ENCODE data around the gene CFDP1.
"Not testable (repeated sequence)": the region's sequence is repeated elsewhere in the genome, so short reads cannot be mapped to it uniquely, and the experiment has no call there.

Gene CFDP1

GRCh38 chr16:75472908-75473877, 39.9 kb upstream of the CFDP1 start:
- Histone ChIP-seq H3K4me3 (ENCODE audit: low read depth in 1 of 2, low read length in 2 of 2) (no peak overlapping the region), H3K4me1 (ENCODE audit: control insufficient read depth in 1 of 2, insufficient read depth in 2 of 2, low read length in 2 of 2) (peaks cover 6% of the 10 kb centered on the region in 2 donors), H3K9ac (ENCODE audit: low read depth in 1 of 2, low read length in 2 of 2) (no peak overlapping the region), H3K9me3 (ENCODE audit: control insufficient read depth in 1 of 2, low read length in 2 of 2) (no peaks in the 10 kb centered on the region), H3K27ac (ENCODE audit: low read depth, low read length) (no peak overlapping the region), H3K27me3 (ENCODE audit: control insufficient read depth in 1 of 2, insufficient read depth in 2 of 2, low read length in 2 of 2) (no peaks in the 10 kb centered on the region), H3K36me3 (ENCODE audit: control insufficient read depth in 1 of 2, insufficient read depth in 2 of 2, low read length in 2 of 2) (no peaks in the 10 kb centered on the region)

- Histone ChIP-seq H3K9ac (ENCODE audit: low read depth in 1 of 2, low read length in 2 of 2) (no peak overlapping the region), H3K4me1 (ENCODE audit: control insufficient read depth in 1 of 2, insufficient read depth in 2 of 2, low read length in 2 of 2) (no peaks in the 10 kb centered on the region), H3K4me3 (ENCODE audit: low read depth in 1 of 2, low read length in 2 of 2) (no peak overlapping the region), H3K36me3 (ENCODE audit: control insufficient read depth in 1 of 2, insufficient read depth in 2 of 2, low read length in 2 of 2) (no peaks in the 10 kb centered on the region), H3K9me3 (ENCODE audit: control insufficient read depth in 1 of 2, low read length in 2 of 2) (no peaks in the 10 kb centered on the region), H3K27me3 (ENCODE audit: control insufficient read depth in 1 of 2, insufficient read depth in 2 of 2, low read length in 2 of 2) (no peaks in the 10 kb centered on the region), H3K27ac (ENCODE audit: low read depth, low read length) (no peak overlapping the region)
Measured at GRCh38 chr16:75471723-75472633, 38.7 kb upstream of the CFDP1 start.

- H3K9ac ChIP-seq (ENCODE audit: low read depth in 1 of 2, low read length in 2 of 2) = no peak overlapping the region
- H3K36me3 ChIP-seq (ENCODE audit: control insufficient read depth in 1 of 2, insufficient read depth in 2 of 2, low read length in 2 of 2) = no peaks in the 10 kb centered on the region
- H3K27me3 ChIP-seq (ENCODE audit: control insufficient read depth in 1 of 2, insufficient read depth in 2 of 2, low read length in 2 of 2) = no peaks in the 10 kb centered on the region
- H3K4me3 ChIP-seq (ENCODE audit: low read depth in 1 of 2, low read length in 2 of 2) = no peak overlapping the region
- no peaks in the 10 kb centered on the region for H3K9me3 ChIP-seq (ENCODE audit: control insufficient read depth in 1 of 2, low read length in 2 of 2)
- H3K27ac ChIP-seq (ENCODE audit: low read depth, low read length) = no peak overlapping the region
- H3K4me1 ChIP-seq (ENCODE audit: control insufficient read depth in 1 of 2, insufficient read depth in 2 of 2, low read length in 2 of 2) = peaks cover 8 to 13% of the 10 kb centered on the region in 2 donors
Measured at GRCh38 chr16:75466760-75467159, 33.5 kb upstream of the CFDP1 start.

GRCh38 chr16:75464122-75464918, 31.0 kb upstream of the CFDP1 start, which contains the start of gene TMEM170A:
TSS of gene TMEM170A (minus strand) at chr16:75464689. CDS start at chr16:75464600, 89 bp downstream.
- Histone ChIP-seq H3K4me1 (ENCODE audit: control insufficient read depth in 1 of 2, insufficient read depth in 2 of 2, low read length in 2 of 2) (peaks cover 29 to 35% of the 10 kb centered on the region in 2 donors), H3K36me3 (ENCODE audit: control insufficient read depth in 1 of 2, insufficient read depth in 2 of 2, low read length in 2 of 2) (no peaks in the 10 kb centered on the region), H3K27ac (ENCODE audit: low read depth, low read length) (peak within 1 kb of the TSS; percentile 99), H3K4me3 (ENCODE audit: low read depth in 1 of 2, low read length in 2 of 2) (peak within 1 kb of the TSS; percentile 83 to 85), H3K27me3 (ENCODE audit: control insufficient read depth in 1 of 2, insufficient read depth in 2 of 2, low read length in 2 of 2) (no peaks in the 10 kb centered on the region), H3K9ac (ENCODE audit: low read depth in 1 of 2, low read length in 2 of 2) (peak within 1 kb of the TSS; percentile 66 to 84), H3K9me3 (ENCODE audit: control insufficient read depth in 1 of 2, low read length in 2 of 2) (no peaks in the 10 kb centered on the region)

GRCh38 chr16:75463389-75464121, 30.3 kb upstream of the CFDP1 start:
- not testable (repeated sequence) for H3K9me3 ChIP-seq (ENCODE audit: control insufficient read depth in 1 of 2, low read length in 2 of 2); H3K36me3 ChIP-seq (ENCODE audit: control insufficient read depth in 1 of 2, insufficient read depth in 2 of 2, low read length in 2 of 2); H3K27me3 ChIP-seq (ENCODE audit: control insufficient read depth in 1 of 2, insufficient read depth in 2 of 2, low read length in 2 of 2)
- Histone ChIP-seq H3K4me3 (ENCODE audit: low read depth in 1 of 2, low read length in 2 of 2) (peak overlapping the region; percentile 83 to 85), H3K27ac (ENCODE audit: low read depth, low read length) (peak overlapping the region; percentile 99), H3K4me1 (ENCODE audit: control insufficient read depth in 1 of 2, insufficient read depth in 2 of 2, low read length in 2 of 2) (peaks cover 33 to 41% of the 10 kb centered on the region in 2 donors), H3K9ac (ENCODE audit: low read depth in 1 of 2, low read length in 2 of 2) (peak overlapping the region; percentile 66 to 84)

- H3K9ac ChIP-seq (ENCODE audit: low read depth in 1 of 2, low read length in 2 of 2) = peak overlapping the region; percentile 66 to 84
- H3K4me3 ChIP-seq (ENCODE audit: low read depth in 1 of 2, low read length in 2 of 2) = peak overlapping the region; percentile 83 to 85
- no peaks in the 10 kb centered on the region for H3K27me3 ChIP-seq (ENCODE audit: control insufficient read depth in 1 of 2, insufficient read depth in 2 of 2, low read length in 2 of 2)
- H3K27ac ChIP-seq (ENCODE audit: low read depth, low read length) = no peak overlapping the region
- peaks cover 40 to 48% of the 10 kb centered on the region in 2 donors for H3K4me1 ChIP-seq (ENCODE audit: control insufficient read depth in 1 of 2, insufficient read depth in 2 of 2, low read length in 2 of 2)
- H3K9me3 ChIP-seq (ENCODE audit: control insufficient read depth in 1 of 2, low read length in 2 of 2) = no peaks in the 10 kb centered on the region
- H3K36me3 ChIP-seq (ENCODE audit: control insufficient read depth in 1 of 2, insufficient read depth in 2 of 2, low read length in 2 of 2) = no peaks in the 10 kb centered on the region
Measured at GRCh38 chr16:75462806-75463205, 29.5 kb upstream of the CFDP1 start.

GRCh38 chr16:75461575-75461974, 28.3 kb upstream of the CFDP1 start:
- Histone ChIP-seq H3K27me3 (ENCODE audit: control insufficient read depth in 1 of 2, insufficient read depth in 2 of 2, low read length in 2 of 2) (no peaks in the 10 kb centered on the region), H3K4me1 (ENCODE audit: control insufficient read depth in 1 of 2, insufficient read depth in 2 of 2, low read length in 2 of 2) (peaks cover 53 to 61% of the 10 kb centered on the region in 2 donors), H3K4me3 (ENCODE audit: low read depth in 1 of 2, low read length in 2 of 2) (peak overlapping the region in 1 of 2 donors; percentile 2), H3K27ac (ENCODE audit: low read depth, low read length) (no peak overlapping the region), H3K9ac (ENCODE audit: low read depth in 1 of 2, low read length in 2 of 2) (no peak overlapping the region), H3K9me3 (ENCODE audit: control insufficient read depth in 1 of 2, low read length in 2 of 2) (no peaks in the 10 kb centered on the region), H3K36me3 (ENCODE audit: control insufficient read depth in 1 of 2, insufficient read depth in 2 of 2, low read length in 2 of 2) (no peaks in the 10 kb centered on the region)

GRCh38 chr16:75460446-75460845, 27.1 kb upstream of the CFDP1 start:
- Histone ChIP-seq H3K4me1 (ENCODE audit: control insufficient read depth in 1 of 2, insufficient read depth in 2 of 2, low read length in 2 of 2) (peaks cover 59 to 72% of the 10 kb centered on the region in 2 donors), H3K36me3 (ENCODE audit: control insufficient read depth in 1 of 2, insufficient read depth in 2 of 2, low read length in 2 of 2) (no peaks in the 10 kb centered on the region)

GRCh38 chr16:75459691-75460090, 26.4 kb upstream of the CFDP1 start:
- H3K4me1 ChIP-seq (ENCODE audit: control insufficient read depth in 1 of 2, insufficient read depth in 2 of 2, low read length in 2 of 2) = peaks cover 62 to 79% of the 10 kb centered on the region in 2 donors
- H3K27ac ChIP-seq (ENCODE audit: low read depth, low read length) = no peak overlapping the region
- no peaks in the 10 kb centered on the region for H3K36me3 ChIP-seq (ENCODE audit: control insufficient read depth in 1 of 2, insufficient read depth in 2 of 2, low read length in 2 of 2)
- no peaks in the 10 kb centered on the region for H3K27me3 ChIP-seq (ENCODE audit: control insufficient read depth in 1 of 2, insufficient read depth in 2 of 2, low read length in 2 of 2)
- no peak overlapping the region for H3K9ac ChIP-seq (ENCODE audit: low read depth in 1 of 2, low read length in 2 of 2)
- no peak overlapping the region for H3K4me3 ChIP-seq (ENCODE audit: low read depth in 1 of 2, low read length in 2 of 2)
- H3K9me3 ChIP-seq (ENCODE audit: control insufficient read depth in 1 of 2, low read length in 2 of 2) = no peaks in the 10 kb centered on the region

More at GRCh38 chr16:75460446-75460845, 27.1 kb upstream of the CFDP1 start:
- H3K9me3 ChIP-seq (ENCODE audit: control insufficient read depth in 1 of 2, low read length in 2 of 2) = no peaks in the 10 kb centered on the region
- H3K27ac ChIP-seq (ENCODE audit: low read depth, low read length) = no peak overlapping the region
- H3K27me3 ChIP-seq (ENCODE audit: control insufficient read depth in 1 of 2, insufficient read depth in 2 of 2, low read length in 2 of 2) = no peaks in the 10 kb centered on the region
- H3K9ac ChIP-seq (ENCODE audit: low read depth in 1 of 2, low read length in 2 of 2) = no peak overlapping the region
- H3K4me3 ChIP-seq (ENCODE audit: low read depth in 1 of 2, low read length in 2 of 2) = no peak overlapping the region

Measured in duodenal mucosa (tissue), 2 donors.